ENCODE measurements around the gene MROH8.

- no peak for TF ChIP-seq CTCF (IDR thresholded peaks at IDR 0.05)
- TF ChIP-seq POLR2A (IDR thresholded peaks at IDR 0.05) = no peak
- no peak for TF ChIP-seq POLR2AphosphoS5 (IDR thresholded peaks at IDR 0.05)
- TF ChIP-seq EP300 (IDR thresholded peaks at IDR 0.05) = no peak
Measured at GRCh38 chr20:37209661-37210314, 30.4 kb upstream of the MROH8 start.
